Stimulated activated CD8-positive, alpha-beta memory T cell treated with anti-CD3 and anti-CD28 coated beads, Interleukin-12 subunit alpha, Interleukin-12 subunit beta, amount 100 ng/mL, for 24 hours (primary cell): ENCODE data around the gene OVAAL.
"Not testable (repeated sequence)": the region's sequence is repeated elsewhere in the genome, so short reads cannot be mapped to it uniquely, and the experiment has no call there.

ENCODE experiments used
- DNase-seq: peaks from one replicate; pipeline ENCODE4 v3.0.0-alpha.2; 2020; ENCODE audit errors: extremely low read depth

OVAAL gene

DNA sequence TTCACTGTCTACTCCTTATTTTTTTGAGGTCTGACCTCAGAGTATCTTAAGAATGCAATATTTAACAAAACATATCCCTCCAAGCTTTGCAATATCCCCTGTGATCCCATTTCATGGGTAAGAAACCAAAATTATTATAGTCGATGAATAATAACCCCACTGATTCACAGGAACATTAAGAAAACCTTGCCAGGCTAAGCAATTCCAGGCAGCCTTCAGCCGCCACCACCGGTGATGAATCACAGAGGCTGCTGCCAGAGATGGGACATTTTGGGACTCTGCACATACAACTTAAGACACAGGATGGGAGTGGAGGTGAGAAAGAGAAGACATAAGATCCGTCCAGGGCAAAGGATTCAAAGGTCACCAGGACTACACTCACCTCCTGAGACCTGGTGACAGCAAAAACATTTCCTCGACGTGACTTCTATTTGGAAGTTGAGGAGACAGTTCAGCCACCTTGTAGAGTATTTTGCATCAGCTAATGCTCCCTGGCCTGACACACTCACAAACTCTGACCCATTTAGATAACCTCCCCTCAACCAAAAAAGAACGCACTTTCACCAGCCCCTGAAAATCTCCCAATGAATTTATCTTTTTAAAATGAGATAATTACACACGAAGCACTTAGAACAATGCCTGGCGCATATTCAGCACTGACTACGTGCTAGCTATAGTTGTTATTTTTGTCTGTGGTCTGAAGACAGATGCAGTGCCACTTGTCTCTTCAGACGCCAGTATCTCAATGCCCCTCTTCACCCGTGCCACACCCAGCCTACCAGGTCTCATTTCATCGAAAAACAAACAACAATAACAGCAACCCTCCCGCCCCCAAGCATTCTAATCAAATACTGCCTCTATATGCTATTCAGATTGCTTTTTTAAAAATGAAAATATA, 17.8 kb upstream of the OVAAL start:
- no peak for DNase-seq

DNA sequence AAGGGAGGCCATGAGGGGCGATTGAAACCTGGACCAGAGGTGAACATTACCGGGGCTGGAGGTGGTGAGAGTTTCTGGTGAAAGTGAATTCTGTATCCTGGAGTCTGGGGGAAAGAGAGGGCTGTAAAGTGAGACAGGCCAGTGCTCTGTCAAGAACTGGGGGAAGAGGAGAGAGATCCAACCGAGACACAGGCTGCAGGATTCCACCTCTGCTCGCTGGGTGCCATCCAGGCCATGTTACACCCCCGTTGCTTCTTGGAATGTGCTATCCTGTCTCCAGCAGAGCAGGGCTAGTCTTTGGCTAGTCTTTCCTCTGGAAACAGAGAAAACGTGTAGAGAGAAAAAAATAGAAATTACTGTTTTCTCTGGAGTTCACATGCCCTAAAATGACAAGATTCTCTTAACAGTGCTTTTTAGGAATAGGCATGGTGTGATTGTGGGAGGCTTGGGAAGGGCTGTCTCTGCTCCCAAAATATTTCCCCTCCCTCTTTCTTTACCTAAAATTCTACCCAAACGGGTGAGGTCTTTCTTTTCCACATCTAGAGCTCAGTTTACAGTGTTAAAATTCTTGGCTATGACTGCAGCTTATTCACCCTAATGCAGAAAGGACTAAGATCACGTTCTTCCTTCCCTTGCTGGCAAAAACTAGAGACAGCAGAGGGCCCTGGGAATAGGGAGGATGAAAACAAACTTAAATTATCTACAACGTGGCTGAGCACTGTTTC, 16.5 kb upstream of the OVAAL start:
- no peak for DNase-seq

DNA sequence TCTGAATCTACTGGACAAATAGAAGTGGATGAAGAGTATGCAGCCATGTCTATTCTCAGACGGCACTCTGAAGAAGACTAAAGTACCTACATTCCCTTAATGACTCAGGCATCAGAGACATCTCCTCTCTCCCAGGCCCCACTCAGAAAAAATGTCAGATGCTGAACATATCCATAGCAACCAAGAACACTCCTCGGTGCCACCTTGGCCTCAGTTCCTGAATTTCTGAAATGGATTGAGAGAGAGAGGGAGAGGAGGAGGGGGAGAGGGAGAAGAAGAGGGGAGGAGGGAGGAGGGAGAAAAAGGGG, 16.0 kb upstream of the OVAAL start:
- no peak for DNase-seq

DNA sequence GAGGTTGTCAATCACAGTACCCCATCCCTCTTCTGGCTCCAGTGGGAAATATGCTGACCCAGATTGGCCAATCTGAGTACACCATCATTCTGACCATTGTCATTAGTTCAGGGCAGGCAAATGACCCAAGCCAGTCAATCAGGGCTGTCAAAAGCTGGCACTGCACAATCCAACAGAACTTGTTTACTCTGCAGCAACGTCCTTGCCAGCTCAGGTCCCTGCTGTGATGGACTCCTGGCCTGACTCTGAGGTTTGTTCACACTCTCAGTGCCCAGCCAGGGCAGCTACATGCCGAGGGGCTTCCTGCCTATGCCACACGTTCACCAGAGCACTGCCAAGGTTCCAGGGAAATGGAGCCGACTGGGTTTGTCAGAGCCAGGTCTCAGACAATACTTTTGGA, 14.7 kb upstream of the OVAAL start:
- DNase-seq: no peak

DNA sequence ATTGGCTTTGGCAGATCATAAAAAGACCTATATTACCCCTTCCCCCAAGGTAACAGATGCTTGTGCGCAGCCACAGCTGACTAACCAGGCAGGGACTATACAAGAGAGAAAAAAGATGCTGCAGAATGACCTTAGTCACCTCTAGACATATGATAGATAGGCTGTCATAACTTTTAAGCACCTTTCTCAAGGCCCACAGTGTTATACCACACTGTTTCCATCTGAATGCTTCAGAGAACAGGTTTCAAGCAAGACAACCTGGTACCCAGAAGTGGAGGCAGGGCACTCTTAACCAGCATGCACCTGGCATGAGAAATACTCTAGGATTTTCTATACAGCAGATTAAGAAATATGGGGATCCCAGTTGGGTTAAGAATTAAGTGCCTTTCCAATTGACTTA, 12.8 kb upstream of the OVAAL start:
- no peak for DNase-seq

DNA sequence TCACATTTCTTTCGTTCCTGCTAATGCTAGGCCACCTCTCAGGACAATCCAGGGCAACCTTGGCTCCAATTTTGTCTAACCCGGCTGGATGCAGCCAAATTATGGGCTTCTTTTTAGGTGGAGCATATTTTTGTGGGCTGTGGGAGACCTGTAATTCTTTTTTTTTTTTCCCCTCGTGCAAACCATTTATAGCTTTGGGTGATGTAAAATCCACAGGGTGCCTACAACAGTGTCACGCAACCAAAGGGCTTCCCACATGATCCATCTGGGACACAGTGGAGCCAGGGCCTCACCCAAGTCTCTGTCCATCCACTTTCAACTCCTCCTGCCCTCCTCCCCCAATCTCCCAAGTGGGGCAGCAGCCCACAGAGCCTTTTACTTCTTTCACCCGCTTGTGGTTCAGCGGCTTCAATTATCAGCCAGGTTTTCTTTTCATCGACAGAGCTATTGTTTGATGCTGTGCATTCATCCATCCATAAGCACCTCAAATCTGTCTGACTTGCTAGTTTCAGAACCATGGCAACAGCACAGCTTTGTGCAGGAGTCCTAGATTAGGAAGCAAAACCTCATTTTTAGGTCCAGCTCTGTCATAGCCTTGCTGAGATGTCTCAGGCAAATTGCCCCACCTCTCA, 10.0 kb upstream of the OVAAL start:
- DNase-seq: no peak

DNA sequence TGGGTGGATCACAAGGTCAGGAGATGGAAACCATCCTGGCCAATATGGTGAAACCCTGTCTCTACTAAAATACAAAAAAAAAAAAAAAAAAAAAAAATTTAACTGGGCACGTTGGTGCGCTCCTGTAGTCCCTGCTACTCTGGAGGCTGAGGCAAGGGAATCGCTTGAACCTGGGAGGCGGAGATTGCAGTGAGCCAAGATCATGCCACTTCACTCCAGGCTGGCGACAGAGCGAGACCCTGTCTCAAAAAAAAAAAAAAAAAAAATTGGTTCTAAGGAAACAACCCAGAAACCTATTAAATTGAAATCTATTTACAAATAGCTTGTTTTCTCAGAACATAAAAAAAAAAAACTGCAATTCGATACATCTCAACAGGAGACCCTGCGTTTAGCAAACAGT, 9.0 kb upstream of the OVAAL start:
- DNase-seq: not testable (repeated sequence)

DNA sequence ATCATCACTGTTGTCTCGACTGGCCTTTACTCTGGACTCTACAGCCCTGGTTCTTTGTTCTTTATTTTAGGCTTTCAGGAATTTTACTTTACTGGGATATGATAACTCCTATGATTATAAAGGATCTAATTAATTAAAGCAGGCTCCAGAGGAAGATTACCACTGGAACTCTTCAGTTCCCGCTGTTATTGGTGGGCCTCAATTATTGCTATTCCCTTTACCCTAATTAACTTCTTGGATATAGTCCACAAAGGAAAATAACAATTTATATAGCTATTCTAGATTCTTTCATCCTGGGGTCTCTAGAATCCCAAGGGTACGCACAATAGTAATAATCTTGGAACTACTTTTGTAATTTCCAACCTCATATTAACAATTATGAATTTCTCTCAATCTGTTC, 8.5 kb upstream of the OVAAL start:
- DNase-seq: no peak

DNA sequence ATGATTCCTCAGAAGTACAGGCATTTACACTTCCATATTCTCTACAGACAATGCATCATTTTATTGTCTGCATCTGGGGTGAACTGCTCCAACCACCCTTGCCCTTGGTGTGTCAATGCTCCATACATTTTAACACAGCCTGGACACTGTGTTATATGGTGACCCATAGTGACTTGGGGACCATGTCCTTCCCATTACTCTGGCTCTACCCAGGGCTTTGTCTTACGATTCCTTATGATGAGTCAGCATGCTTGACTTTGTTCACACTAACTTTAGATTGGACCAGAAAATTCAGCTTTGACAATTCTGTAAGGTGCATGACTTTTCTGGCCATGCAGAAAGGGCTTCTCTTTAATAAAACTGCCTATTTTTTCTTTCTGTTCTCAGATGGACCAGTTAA, 6.8 kb upstream of the OVAAL start:
- DNase-seq: no peak

DNA sequence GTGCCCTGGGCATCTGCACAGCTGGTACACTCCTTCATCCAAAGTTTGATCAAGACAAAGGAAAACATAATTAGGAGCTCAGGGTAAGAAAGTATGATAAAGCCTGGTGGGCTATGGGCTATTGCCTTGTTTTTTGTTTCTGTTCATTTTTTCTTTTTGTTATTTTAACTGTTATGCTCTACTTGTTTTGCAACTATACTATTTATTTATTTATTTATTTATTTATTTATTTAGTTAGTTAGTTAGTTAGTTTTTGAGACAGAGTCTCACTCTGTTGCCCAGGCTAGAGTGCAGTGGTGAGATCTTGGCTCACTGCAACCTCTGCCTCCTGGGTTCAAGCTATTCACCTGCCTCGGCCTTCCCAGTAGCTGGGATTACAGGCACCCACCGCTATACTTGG, 5.7 kb upstream of the OVAAL start:
- DNase-seq: not testable (repeated sequence)

DNA sequence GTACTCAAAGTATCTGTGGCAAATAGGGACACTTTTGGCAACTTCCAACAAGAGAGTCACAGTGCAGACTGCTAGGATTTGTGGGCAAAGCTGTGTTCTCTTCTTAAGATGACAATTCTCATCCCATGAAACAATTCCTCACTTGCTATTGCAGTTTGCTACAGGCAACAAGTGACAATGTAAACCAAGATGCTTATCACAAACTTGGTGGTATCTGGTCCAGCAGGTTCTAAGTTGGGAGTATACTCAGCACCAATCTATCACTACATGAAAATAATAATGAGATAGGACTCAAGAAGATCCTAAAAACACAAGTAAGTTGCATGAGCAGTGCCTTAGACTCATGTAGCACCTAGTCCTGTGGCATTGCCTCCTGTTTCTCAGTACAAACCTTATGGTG, 3.4 kb upstream of the OVAAL start:
- no peak for DNase-seq

DNA sequence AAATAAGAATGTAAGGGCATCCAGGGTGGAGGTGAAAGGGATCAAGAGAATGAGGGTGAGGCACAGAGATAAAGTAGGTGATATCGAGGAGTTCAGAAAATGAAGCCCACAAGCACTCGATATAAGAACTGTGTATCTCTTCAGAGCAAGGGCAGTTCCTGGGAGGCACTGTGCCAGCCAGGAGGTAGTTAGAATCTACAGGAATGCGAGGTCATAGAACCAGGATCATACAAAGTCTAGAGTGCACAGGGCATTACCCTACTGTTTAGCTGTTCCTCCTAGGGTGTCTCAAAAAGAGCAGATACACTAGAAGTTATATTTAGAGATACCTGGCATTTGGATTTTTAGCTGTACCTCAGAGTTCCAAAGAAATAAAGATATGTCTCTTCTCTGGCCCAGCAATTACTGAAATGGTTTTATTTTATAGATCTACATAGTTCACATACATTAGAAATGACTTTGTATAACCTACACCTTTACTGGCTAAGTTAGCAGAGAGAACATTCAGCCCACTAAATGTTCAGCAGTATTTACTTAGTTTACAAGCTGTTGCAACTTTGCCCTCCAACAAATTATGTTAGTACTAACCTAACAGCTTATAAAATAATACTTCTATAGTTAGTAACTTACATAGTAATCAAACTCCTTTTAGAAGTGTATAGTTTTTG, 1.6 kb downstream of the OVAAL start:
- DNase-seq: no peak

DNA sequence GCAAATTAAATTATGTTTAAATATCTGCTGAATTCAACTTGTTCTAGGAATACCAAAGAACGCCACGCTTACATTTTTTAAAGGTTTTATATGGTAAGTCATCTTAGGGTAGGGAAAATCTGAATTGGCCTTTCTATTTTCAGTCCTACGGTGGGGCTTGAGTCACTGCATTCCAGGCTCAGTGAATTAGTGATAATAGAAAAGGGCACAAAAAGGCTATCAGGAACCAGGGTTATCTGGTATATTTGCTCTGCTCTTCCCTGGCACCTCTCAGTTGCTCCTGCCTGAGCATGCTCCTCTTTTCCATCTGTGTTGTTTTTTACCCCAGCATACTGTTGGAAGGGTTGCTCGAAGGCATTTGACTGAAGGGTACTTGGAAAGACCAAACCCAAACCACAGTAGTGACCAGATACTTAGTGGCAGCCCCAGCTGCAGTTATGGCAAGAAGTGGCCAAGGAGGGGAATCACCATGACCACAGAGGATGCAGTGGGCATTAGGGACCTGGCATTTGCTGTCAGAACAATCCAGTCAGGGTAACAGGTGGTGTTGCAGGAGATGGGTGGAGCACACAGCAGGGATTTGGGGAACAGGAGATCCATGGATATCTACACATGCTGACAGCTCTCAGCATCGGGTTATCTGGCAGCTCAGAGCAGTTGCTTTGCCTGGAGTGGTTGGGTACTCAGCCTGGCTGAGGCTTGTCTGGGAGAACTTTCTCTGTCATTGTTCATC, 2.3 kb downstream of the OVAAL start:
- no peak for DNase-seq

DNA sequence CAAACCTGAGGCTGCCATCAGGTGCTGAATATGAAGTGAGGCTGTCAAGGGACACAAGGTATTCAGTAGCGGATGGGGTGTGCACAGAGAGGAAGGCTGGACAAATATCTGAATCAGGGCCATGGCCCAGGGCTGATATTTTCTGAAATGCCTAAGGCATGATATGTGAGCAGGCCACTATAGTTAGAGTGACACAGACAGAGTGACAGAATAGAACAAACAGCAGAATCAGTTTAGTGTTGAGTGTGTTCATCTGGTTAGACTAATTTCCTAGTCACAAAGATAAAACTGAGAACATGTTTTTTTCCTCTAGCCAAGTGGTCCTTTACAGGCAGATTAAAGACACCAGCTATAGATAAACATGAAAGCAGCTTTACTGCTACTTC, 3.9 kb downstream of the OVAAL start:
- DNase-seq: no peak

DNA sequence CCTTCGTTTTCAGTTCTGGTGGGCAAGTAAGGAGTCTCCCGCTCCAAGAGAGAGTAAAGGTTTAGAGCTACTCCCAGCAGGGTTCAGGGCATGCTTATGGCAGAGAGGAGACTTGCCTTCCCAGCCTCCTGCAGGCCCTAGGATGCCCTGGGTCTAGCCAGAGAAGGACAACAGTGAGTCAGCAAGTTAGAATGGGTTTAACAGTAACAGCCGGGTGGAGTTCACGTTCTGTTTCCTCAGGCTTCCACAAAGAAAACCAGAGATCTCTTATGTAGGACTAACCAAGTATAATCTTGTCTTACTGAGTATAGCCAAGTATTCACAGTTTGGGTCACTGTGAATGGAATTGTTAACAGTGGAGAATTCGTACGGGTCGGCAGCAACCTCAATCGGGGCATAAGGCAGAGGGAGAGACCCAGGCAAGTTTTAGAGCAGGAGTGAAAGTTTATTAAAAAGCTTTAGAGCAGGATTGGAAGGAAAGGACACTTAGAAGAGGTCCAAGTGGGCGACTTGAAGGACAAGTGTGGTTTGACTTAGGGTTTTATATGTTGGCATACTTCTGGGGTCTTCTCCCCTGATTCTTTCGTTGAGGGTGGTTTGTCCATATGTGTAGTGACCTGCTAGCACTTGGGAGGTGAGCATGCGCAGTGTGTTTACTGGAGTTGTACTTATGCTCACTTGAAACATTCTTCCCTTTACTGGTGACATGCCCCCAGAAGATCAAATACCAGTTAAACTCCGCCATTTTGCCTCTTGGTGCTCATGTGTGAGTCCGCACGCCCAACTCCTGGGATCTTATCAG, 4.5 kb downstream of the OVAAL start:
- no peak for DNase-seq

DNA sequence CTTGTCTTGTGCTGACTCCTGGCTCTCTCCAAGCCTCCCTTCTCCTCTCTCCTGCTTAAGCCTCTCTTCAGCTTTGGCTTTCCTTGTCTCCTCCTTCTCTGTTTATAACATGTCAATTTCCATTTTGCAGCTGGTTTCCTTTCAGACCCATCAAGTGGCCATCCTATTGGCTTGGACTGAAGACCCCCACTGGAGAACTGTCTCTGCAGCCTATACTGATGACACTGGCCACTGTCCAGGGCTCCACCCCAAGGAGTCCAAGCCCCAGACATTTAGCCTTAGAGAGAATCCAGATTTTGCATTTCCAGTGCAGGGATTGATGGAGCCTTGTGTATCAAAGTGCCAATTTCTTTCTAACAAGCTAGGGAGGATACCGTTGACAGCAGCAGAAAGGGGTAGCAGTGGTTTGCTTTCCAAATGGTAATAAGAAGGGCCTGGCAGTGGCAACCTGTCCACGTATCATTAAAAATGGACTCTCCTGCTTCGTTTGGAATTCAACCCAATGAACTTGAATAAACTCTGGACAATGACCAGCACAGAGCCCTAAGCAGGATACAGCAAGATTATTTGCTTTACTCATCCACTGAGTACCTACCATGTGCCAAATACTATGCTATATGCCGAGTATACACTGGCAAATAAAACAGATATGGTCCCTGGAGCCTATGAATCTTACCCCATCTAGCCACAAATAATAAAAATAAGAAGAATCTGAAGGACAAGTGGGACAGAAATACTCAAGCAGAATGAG, 6.5 kb downstream of the OVAAL start:
- DNase-seq: no peak

DNA sequence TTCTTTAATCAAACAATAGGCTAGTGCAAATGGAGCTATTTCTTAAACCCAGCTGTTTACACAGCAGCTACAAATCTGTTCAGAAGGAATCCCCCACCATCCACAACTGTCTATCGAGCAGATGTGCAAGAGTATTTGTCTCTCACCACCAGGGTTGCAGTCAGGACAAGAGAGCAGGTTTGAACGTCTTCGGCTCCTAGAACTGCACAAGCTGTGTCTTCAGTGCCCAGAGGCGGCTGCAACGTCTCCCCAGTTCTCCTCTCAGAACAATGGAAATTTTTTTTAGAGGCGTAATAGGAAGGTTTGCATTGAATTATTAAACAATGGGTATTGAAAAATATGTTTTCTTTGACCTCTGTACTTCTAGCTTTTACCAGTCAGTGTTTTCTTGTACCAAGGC, 7.3 kb downstream of the OVAAL start:
- DNase-seq: no peak

DNA sequence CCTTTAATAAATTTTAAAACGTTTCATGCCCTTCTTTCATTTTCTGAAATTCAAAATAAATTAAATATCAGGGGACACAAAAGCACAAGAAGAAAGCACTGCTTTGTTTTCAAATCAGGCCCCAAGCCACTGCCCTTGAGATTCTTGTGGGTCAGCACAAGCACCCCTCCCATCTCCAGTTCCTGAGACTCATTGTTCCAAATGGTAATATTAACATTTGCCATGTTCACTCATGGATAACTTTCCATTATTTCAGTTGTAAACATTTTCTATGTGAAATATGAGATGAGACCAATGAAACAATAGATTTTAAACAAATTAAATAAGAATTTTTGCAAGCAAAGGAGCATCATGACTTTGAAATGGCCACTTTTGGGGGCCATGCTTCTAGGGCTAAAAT, 7.7 kb downstream of the OVAAL start:
- no peak for DNase-seq

DNA sequence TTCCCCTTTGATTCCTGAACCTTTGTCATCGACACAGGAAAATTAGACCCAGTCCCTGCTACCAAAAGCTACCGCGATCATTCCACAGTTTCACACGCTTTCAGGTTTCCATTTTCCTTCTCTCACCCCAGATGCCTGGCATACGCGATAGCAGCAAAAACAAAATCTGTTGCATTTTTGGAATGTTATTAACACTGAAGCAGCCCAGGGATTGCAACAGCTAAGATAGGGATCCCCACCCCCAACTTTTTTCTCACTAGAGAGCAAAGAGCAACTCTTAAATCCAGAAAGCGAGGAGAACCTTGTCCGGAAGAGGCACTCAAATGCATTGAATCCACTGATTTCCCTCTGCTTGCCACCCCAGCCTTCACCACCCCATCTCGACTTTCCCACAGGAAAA, 8.9 kb downstream of the OVAAL start:
- no peak for DNase-seq

DNA sequence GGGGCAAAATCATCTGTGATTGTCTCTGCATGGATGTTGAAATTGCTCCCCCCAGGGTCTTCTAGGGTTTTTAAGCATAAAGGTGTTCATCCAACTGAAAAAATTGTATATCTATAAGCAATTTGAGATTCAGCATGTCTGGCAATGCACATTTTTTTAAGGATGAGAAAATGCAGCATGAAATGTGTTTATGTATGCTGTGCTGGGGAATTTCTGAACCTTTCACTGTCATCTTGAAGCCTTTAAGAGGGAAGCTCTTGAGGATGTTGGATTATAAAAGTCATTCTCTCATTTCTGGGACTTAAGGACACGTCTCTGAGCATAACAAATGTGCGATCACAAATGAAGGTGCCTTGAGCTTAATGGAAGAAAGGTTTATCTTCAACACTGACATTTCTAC, 9.4 kb downstream of the OVAAL start:
- no peak for DNase-seq
